ENCODE results near the gene SUOX. TPM values are rescaled to one million over a fixed set of nuclear protein-coding genes. Genes with fewer than 3 reads are reported as not detected.

Gene SUOX
- total RNA-seq, 1 experiment from 2014 or later = 13.2 TPM

DNA sequence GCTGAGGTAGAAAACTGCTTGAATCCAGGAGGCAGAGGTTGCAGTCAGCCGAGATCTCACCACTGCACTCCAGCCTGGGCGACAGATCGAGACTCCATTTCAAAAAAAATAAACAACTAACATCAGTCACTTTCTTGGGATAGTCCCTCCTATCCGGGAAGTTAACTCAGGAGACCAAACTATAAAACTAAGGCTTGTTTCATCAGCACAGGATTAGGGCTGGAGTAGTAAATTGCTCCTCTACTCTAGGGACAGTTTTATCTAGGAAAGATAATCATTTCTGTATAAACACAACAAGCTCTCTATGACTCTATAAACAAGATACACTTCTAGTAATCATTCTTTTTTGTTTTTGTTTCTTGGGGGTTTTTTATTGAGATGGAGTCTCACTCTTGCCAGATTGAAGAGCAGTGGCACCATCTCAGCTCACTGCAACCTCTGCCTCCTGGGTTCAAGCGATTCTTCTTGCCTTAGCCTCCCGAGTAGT lies 56.4 kb downstream of the SUOX start:
- Histone ChIP-seq H3K27ac (no peak overlapping the region), H3K9me3 (replicated peaks) (no peaks in the 10 kb centered on the region), H3K27me3 (no peaks in the 10 kb centered on the region), H3K4me3 (no peak overlapping the region), H3K36me3 (no peaks in the 10 kb centered on the region), H3K4me1 (no peaks in the 10 kb centered on the region)
- DNase-seq = no peak

Other genes starting within 250 kb of the SUOX start
- gene SARNP, start 179.6 kb upstream of the SUOX start, total RNA-seq (2014; rRNA removed; shearing (Covaris generic)) = 109 and 132 TPM in 2 replicates
- gene ORMDL2, start 179.2 kb upstream of the SUOX start, total RNA-seq (2014; rRNA removed; shearing (Covaris generic)) = 25.4 and 27.6 TPM in 2 replicates
- 33.3 TPM in 2 replicates for gene DNAJC14, start 167.7 kb upstream of the SUOX start, total RNA-seq (2014; rRNA removed; shearing (Covaris generic))
- 0.91 and 1.0 TPM in 2 replicates for gene MMP19, start 154.3 kb upstream of the SUOX start, total RNA-seq (2014; rRNA removed; shearing (Covaris generic))
- 24.0 and 25.6 TPM in 2 replicates for gene PYM1, start 69.4 kb upstream of the SUOX start, total RNA-seq (2014; rRNA removed; shearing (Covaris generic))
- 3.7 and 4.4 TPM in 2 replicates for gene DGKA, start 66.1 kb upstream of the SUOX start, total RNA-seq (2014; rRNA removed; shearing (Covaris generic))
- gene PMEL, start 31.2 kb upstream of the SUOX start, total RNA-seq (2014; rRNA removed; shearing (Covaris generic)) = 1.2 and 1.3 TPM in 2 replicates
- 99.6 and 106 TPM in 2 replicates for gene CDK2, start 30.4 kb upstream of the SUOX start, total RNA-seq (2014; rRNA removed; shearing (Covaris generic))
- gene RAB5B, start 23.2 kb upstream of the SUOX start, total RNA-seq (2014; rRNA removed; shearing (Covaris generic)) = 59.4 and 61.0 TPM in 2 replicates
- gene IKZF4, start 23.8 kb downstream of the SUOX start, total RNA-seq (2014; rRNA removed; shearing (Covaris generic)) = 1.7 and 2.2 TPM in 2 replicates
- gene RPS26, start 44.6 kb downstream of the SUOX start, total RNA-seq (2014; rRNA removed; shearing (Covaris generic)) = 229 and 271 TPM in 2 replicates
- 38.0 and 38.8 TPM in 2 replicates for gene ERBB3, start 82.9 kb downstream of the SUOX start, total RNA-seq (2014; rRNA removed; shearing (Covaris generic))
- 342 and 348 TPM in 2 replicates for gene PA2G4, start 107.3 kb downstream of the SUOX start, total RNA-seq (2014; rRNA removed; shearing (Covaris generic))
- 5,544 and 5,661 TPM in 2 replicates for gene RPL41, start 119.4 kb downstream of the SUOX start, total RNA-seq (2014; rRNA removed; shearing (Covaris generic))
- gene ZC3H10, start 121.0 kb downstream of the SUOX start, total RNA-seq (2014; rRNA removed; shearing (Covaris generic)) = 5.5 and 5.8 TPM in 2 replicates
- 86.7 and 92.9 TPM in 2 replicates for gene ESYT1, start 131.0 kb downstream of the SUOX start, total RNA-seq (2014; rRNA removed; shearing (Covaris generic))
- 199 and 208 TPM in 2 replicates for gene MYL6B, start 155.3 kb downstream of the SUOX start, total RNA-seq (2014; rRNA removed; shearing (Covaris generic))
- 564 and 633 TPM in 2 replicates for gene MYL6, start 161.1 kb downstream of the SUOX start, total RNA-seq (2014; rRNA removed; shearing (Covaris generic))
- gene SMARCC2, start 192.2 kb downstream of the SUOX start, total RNA-seq (2014; rRNA removed; shearing (Covaris generic)) = 57.3 and 60.9 TPM in 2 replicates
- 24.3 and 25.7 TPM in 2 replicates for gene RNF41, start 224.6 kb downstream of the SUOX start, total RNA-seq (2014; rRNA removed; shearing (Covaris generic))
- 43.2 and 46.5 TPM in 2 replicates for gene NABP2, start 227.1 kb downstream of the SUOX start, total RNA-seq (2014; rRNA removed; shearing (Covaris generic))
- gene SLC39A5, start 232.8 kb downstream of the SUOX start, total RNA-seq (2014; rRNA removed; shearing (Covaris generic)) = not detected in 2 replicates

All from SJCRH30 (cell line).